GM10847 (cell line): ENCODE results near the gene SLC35E2B.

Experiments used
- POLR2A ChIP-seq: IDR thresholded peaks from 2 replicates; pipeline ENCODE4 v1.6.1; 2011; ENCODE audit not compliant: insufficient read length; ENCODE audit errors: extremely low read depth

Gene SLC35E2B

GRCh38 chr1:1612104-1612400 is 80.5 kb downstream of the SLC35E2B start:
- no peak for TF ChIP-seq POLR2A

- no peak for TF ChIP-seq POLR2A
Observed at GRCh38 chr1:1610796-1611195, 81.8 kb downstream of the SLC35E2B start.

- no peak for TF ChIP-seq POLR2A
Observed at GRCh38 chr1:1609822-1610485, 82.6 kb downstream of the SLC35E2B start.
